ENCODE data around the gene GPBAR1.
A peak's percentile ranks its signal among the peaks of the same experiment; 100 is the strongest.

GPBAR1 gene

DNA sequence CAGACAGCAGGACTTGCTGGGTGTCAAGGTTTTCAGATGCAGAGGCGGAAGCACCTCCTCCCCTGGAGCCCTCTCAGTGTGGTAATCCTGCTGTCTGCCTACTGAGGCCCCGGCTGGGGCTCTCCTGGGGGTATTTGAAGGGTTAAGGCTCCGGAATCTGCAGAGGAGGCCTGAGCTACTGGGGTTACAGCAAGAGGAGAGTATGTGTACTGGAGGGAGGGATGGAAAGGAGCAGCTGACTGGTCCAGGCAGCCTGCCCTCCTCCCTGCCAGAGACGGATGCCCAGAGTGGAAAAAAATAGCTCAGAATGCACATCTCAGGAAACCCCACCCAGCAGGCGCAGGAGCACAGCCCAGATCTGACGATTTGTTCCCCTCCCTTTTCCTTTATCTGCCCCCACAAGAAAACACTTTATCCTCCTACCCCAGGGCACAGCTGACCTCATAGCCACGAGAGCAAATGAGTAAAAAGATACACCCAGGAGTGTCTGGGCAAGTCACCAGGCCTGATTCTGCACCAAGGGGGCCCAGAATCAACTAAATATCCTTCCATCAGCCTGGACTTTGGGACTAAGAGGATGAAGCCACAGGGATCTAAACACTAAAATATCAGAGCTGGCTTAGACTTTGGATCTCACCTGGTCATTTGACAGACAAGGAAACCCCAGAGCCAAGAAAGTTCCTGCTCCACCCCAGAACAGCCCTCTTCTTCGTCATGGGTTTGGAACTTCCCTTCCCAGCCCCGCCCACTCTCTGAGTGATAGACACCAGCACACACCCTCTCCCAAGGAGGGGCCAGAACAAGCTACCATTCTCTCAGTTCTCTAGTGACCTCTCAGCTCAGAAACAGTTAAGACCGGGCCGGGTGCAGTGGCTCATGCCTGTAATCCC is 26.0 kb downstream of the GPBAR1 start:
- DNase-seq: peak; percentile 92 to 97 (median 96)

DNA sequence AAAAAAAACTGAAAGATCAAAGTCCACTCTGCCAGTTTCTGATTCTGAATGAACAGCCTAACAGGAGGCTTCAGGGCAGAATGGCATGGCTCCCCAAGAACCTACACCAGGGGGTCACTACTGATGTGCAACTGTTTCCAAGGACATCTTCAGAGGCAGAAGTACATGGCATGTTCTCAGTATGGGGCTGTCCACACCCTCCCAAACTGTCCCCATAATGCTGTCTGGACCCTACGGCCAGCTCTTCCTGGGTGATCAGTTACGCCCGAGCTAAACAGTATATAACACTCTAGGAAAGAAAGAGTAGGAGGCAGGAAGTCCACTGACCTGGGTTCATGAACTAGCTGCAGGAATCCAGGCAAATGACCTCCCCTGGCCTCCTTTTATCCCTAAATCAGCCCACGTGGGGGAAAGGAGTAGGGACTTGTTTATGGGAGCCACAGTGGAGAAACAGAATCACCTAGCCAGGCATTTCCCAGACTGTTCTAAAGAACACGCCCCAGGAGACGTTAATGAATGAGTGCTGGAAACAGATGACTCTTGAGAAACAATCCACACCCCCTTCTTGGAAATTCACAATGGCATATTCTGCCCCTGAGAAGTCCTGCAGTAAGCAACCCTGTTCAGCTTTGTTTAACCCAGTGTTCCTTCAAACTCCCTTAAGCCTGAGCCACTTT is 29.0 kb downstream of the GPBAR1 start:
- no peak for DNase-seq

DNA sequence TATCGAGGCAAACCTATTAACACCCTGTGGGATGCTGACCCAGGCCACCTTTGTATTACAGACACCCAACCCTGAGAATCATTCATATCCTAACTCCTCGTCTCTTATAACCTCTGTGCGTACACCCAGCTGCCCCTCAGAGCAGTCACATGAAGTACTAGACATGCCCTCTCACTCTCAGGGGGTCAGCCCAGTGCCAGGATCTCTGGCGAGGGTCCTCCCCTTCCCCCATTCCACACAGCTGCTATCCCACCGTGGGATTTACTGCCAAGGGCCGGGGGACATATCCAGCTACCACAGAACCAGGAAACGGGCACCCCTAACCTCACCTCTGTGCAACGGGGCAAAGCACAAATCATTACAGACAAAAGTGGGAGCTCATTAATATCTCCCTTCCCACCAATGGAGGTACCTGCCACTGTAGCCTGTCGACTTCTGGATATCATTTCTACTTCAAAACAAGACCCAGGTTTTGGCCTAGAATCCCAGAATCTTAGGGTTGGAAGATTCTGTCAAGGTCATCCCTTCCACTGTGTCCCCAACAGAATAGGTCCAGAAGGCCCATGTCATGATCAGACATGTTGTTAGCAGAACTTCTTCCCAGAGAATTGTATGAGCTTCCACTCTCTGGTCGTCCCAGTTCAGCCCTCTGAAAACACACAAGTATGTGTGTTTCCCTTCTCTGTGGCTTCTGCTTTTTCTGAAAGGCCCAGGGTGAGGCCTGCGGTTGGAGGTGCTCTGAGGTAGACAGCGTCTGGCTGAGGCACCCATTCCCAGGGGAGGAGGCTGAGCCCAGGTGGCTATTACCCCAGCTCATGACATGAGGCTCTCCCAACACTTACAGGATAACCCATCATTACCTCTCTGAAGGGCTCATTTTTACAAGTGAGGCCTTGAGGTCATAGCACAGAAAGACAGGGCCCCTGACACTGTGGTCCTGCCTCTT is 29.8 kb downstream of the GPBAR1 start:
- peak; percentile 47 to 63 (median 61) for DNase-seq

- DNase-seq: peak; percentile 72 to 82 (median 80)
Observed at GRCh38 chr2:218291318-218292047, 30.7 kb downstream of the GPBAR1 start.

DNA sequence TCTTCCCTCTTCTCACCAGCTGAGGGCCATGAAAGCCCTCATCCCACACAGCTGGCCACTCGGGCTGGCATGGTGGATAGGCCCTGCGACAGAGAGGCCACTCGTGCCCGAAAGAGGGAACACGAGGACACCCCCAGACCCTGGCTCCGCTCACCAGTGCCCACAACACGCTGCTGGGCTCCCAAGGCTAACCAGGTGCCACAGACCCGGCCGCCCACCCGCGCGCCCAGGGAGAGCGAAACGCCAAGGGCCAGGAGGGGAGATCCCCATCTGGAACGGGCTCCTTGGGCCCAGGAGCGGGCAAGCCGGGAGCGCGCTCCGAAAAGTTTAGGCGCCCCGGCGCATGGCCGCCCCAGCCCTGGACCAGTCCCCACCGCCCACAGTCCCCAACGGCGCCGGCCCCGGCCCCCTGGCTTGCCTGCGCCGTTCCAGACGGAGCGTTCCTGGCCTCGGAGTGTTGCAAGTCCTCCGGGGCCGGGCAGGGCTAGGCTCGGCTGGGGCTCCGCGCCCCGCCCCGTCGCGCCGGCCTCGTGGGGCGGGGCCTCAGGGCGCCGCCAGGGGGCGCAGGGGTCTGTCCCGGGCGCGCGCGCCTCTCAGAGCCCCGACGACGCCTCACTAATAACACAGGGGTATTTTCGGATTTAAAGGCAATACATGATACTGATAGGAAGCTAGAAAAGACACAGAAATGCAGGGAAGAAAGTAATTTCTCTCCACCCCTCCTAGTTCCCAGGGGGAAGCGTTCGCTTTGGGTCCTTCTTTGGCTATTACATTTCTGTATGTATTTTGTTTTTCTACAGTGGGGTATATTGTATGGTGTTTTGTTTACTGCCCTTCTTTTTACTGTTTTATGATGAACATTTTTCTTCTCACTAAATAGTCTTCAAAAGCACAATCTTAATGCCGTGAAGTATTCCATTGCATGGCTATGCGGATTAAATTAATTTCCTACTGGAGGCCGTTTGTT is 31.5 kb downstream of the GPBAR1 start, which contains the start of gene TMBIM1:
Gene TMBIM1 (minus strand): TSS at position 456 of the 967 bp plus-strand sequence. CDS start 10,362 bp downstream, outside the sequence.
- DNase-seq: peak; percentile 88 to 96 (median 93)

- peak; percentile 63 to 71 (median 70) for DNase-seq
Observed at GRCh38 chr2:218293715-218294429, 33.1 kb downstream of the GPBAR1 start.

- peak in 3 of 4 experiments; percentile 40 to 68 (median 63) for DNase-seq
Observed at GRCh38 chr2:218294430-218295022, 33.7 kb downstream of the GPBAR1 start.

- no peak for DNase-seq
Observed at GRCh38 chr2:218295029-218295428, 34.2 kb downstream of the GPBAR1 start.

GRCh38 chr2:218296200-218296599 is 35.4 kb downstream of the GPBAR1 start:
- DNase-seq: no peak

- no peak for DNase-seq
Observed at GRCh38 chr2:218296847-218297246, 36.0 kb downstream of the GPBAR1 start.

- no peak for DNase-seq
Observed at GRCh38 chr2:218298314-218298875, 37.6 kb downstream of the GPBAR1 start.

DNA sequence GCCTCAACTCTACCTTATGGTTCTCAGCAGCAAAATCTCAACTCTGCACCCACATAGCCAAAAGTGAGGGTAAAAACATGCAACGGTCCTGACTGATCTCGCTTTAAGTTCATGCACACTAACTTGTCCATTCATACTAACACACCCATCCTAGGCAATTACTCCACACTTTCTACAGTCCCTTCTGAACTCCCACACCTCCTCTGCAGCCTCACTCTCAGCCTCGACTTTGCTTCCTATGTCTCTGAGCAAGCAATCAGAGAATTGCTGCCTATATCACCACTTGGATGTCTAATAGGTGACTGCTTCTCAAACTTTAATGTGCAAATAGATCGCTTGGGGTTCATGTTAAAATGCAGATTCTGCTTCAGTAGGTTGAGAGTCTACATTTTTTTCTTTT is 39.3 kb downstream of the GPBAR1 start:
- peak in 3 of 4 experiments; percentile 43 to 59 (median 58) for DNase-seq

DNA sequence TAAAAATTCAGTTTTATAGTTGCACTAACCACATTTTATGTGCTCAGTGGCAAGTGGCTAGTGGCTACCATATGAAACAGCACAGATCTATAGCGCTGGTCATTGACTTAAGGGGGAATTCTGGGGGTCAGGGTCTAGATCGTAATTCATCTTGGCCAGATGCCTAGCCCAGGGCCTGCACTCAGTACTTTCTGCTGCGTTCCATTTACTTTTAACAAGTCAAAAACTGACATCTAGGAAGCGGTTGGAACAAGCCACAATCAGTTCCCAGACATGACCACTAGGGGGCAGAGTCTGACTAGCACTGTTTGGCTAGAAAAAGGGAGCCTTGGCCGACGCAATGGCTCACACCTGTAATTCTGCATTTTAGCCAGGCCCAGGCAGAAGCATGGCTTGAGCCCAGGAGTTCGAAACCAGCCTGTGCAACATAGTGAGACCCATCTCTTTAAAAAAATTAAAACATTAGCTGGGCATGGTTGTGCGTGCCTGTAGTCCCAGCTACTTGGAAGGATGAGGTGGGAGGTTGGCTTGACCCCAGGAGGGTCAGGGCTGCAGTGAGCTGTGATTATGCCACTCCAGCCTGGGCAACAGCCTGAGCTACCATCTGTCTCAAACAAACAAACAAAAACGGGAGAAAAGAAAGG is 40.5 kb downstream of the GPBAR1 start:
- DNase-seq: peak; percentile 90 to 95 (median 94)

GRCh38 chr2:218305383-218305782 is 44.6 kb downstream of the GPBAR1 start:
- DNase-seq: no peak

GRCh38 chr2:218306184-218306920 is 45.5 kb downstream of the GPBAR1 start:
- DNase-seq: no peak

DNA sequence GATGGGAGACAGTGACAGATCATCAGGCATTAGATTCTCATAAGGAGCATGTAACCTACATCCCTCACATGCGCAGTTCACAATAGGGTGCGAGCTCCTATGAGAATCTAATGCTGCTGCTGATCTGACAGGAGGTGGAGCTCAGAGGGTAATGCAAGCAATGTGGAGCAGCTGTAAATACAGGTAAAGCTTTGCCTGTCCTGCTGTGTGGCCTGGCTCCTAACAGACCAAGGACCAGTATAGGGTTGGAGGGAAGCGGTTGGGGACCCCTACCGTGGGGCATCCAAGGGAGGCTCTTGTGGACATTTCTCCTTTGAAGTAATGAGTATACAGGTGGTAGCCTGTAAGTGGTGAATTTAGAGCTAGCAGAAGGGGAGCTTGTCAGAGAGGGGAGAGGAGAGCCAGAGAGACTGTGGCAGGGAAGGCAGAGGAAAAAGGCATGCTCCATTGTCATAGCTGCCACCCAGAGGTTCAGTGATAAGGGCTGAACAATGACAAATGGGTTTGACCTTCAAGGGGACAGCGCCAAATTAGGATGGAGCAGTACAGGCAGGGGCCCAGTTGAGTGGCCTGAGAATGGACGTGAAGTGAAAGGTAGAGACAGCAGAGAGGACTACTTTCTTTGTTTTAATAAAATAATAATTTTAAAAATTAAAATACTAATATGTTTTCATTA is 46.7 kb downstream of the GPBAR1 start:
- no peak for DNase-seq
